ENCODE results near the gene ADNP2. TPM values are rescaled to one million over a fixed set of nuclear protein-coding genes. Genes with fewer than 3 reads are reported as not detected.

ADNP2 gene
- total RNA-seq, 4 donors from 2014 or later: 16.0 to 30.1 (median 22.3) TPM

GRCh38 chr18:80189531-80189865 lies 80.4 kb downstream of the ADNP2 start:
- Histone ChIP-seq H3K27ac (no peak overlapping the region), H3K36me3 (no peaks in the 10 kb centered on the region), H3K4me1 (no peaks in the 10 kb centered on the region), H3K27me3 (no peaks in the 10 kb centered on the region), H3K4me3 (no peak overlapping the region), H3K9me3 (no peaks in the 10 kb centered on the region)
- no peak for TF ChIP-seq EP300 (IDR thresholded peaks at IDR 0.05; ENCODE audit: low read depth)
- TF ChIP-seq POLR2AphosphoS5 (IDR thresholded peaks at IDR 0.05): no peak
- no peak for TF ChIP-seq CTCF (IDR thresholded peaks at IDR 0.05)
- no peak for TF ChIP-seq POLR2A (IDR thresholded peaks at IDR 0.05)
- in situ Hi-C loops (cut with MboI; ENCODE audit: low pct_ligation_motif_present in 1 of 4, low pct_unique_long_range_greater_than_20kb in 1 of 4, low sequenced_read_pairs in 3 of 4) (no loop called here), intact Hi-C loops (cut with DNase I; ENCODE audit: low total_unique reads) (no loop called here)
- no peak for DNase-seq
- 83% methylated on average over 10 of the region's 10 CpGs; no CpG with 5 or more reads in 1 of the 2 donors for WGBS, 2 donors (ENCODE audit: low coverage in 1 of 2)

Other genes with a start within 250 kb of the ADNP2 start
- gene SLC66A2, start 157.6 kb upstream of the ADNP2 start, total RNA-seq: 100 to 1,000 TPM in 2 of 4 donors, 10 to 100 TPM in 2; 56.5 to 183 (median 92.9) TPM
- 100 to 1,000 TPM in 2 of 4 donors, 10 to 100 TPM in 2; 48.4 to 211 (median 109) TPM for gene HSBP1L1, start 144.6 kb upstream of the ADNP2 start, total RNA-seq
- 10 to 100 TPM in 3 of 4 donors, 1 to 10 TPM in 1; 4.1 to 36.8 (median 31.0) TPM for gene TXNL4A, start 120.7 kb upstream of the ADNP2 start, total RNA-seq
- 10 to 100 TPM in 3 of 4 donors, 1 to 10 TPM in 1; 5.6 to 35.1 (median 25.8) TPM for gene RBFA, start 74.8 kb upstream of the ADNP2 start, total RNA-seq
- 1 to 10 TPM in 2 of 4 donors, under 1 TPM in 2; 0.40 to 3.3 (median 1.3) TPM for gene PARD6G, start 138.3 kb downstream of the ADNP2 start, total RNA-seq

All from transverse colon (tissue), 4 donors.